Loucy (cell line): Measurements from ENCODE around the gene C14orf180.

Source experiments
- H2AFZ ChIP-seq: fragments of 200-600 bp; sonication (generic); 2 replicates; pipeline ENCODE4 v1.6.0; 2016; ENCODE audit warnings: antibody characterized with exemption, mild to moderate bottlenecking, low read length, moderate library complexity
- H3F3A ChIP-seq: fragments of 200-600 bp; 2 replicates; pipeline ENCODE4 v1.6.0; 2016; ENCODE audit warnings: antibody characterized with exemption, low read depth, mild to moderate bottlenecking
- H3K27me3 ChIP-seq: fragments of 200-600 bp; sonication (generic); 2 replicates; pipeline ENCODE4 v1.6.1; 2014; ENCODE audit warnings: low read length, mild to moderate bottlenecking; ENCODE audit not compliant: insufficient read depth, poor library complexity, severe bottlenecking
- H3K36me3 ChIP-seq: fragments of 200-600 bp; sonication (generic); 2 replicates; pipeline ENCODE4 v1.6.1; 2016; ENCODE audit warnings: low read length; ENCODE audit not compliant: insufficient read depth
- H3K4me1 ChIP-seq: fragments of 200-600 bp; sonication (generic); 2 replicates; pipeline ENCODE4 v1.5.1; 2014; ENCODE audit warnings: low read length, mild to moderate bottlenecking; ENCODE audit not compliant: insufficient read depth, poor library complexity, severe bottlenecking
- H3K4me2 ChIP-seq: fragments of 200-600 bp; sonication (generic); 2 replicates; pipeline ENCODE4 v1.6.0; 2014; ENCODE audit warnings: antibody characterized with exemption, low read length, low read depth, mild to moderate bottlenecking; ENCODE audit not compliant: poor library complexity, severe bottlenecking
- H3K4me3 ChIP-seq: fragments of 200-600 bp; sonication (generic); 2 replicates; pipeline ENCODE4 v1.5.1; 2014; ENCODE audit warnings: low read length, mild to moderate bottlenecking, mixed read lengths; ENCODE audit not compliant: poor library complexity, severe bottlenecking
- H3K79me2 ChIP-seq: fragments of 200-600 bp; sonication (generic); 2 replicates; pipeline ENCODE4 v1.6.1; 2014; ENCODE audit warnings: low read length; ENCODE audit not compliant: insufficient read depth
- H3K9ac ChIP-seq: fragments of 200-600 bp; sonication (generic); 2 replicates; pipeline ENCODE4 v1.6.0; 2014; ENCODE audit warnings: mild to moderate bottlenecking, low read depth, low read length, moderate library complexity; ENCODE audit not compliant: poor library complexity, severe bottlenecking
- H3K9me2 ChIP-seq: fragments of 200-600 bp; sonication (generic); replicated peaks from 2 replicates; pipeline ENCODE4 v1.6.1; 2016; ENCODE audit warnings: low read depth, low read length, mixed read lengths
- H3K9me3 ChIP-seq: fragments of 200-600 bp; sonication (generic); 2 replicates; pipeline ENCODE4 v1.6.1; 2014; ENCODE audit warnings: mild to moderate bottlenecking, antibody characterized with exemption, low read length, low read depth; ENCODE audit not compliant: insufficient read depth
- H4K20me1 ChIP-seq: fragments of 200-600 bp; sonication (generic); 2 replicates; pipeline ENCODE4 v1.6.0; 2014; ENCODE audit warnings: antibody characterized with exemption, low read length, mild to moderate bottlenecking; ENCODE audit not compliant: insufficient read depth, poor library complexity, severe bottlenecking
- EZH2phosphoT487 ChIP-seq: fragments of 200-600 bp; IDR thresholded peaks from 2 replicates; pipeline ENCODE4 v1.6.1; 2018; ENCODE audit warnings: antibody characterized with exemption, mild to moderate bottlenecking, moderate library complexity, borderline replicate concordance
- TF ChIP-seq, protein P1 (sequence below): fragments of 200-600 bp; sonication (generic); conservative IDR thresholded peaks from 2 replicates; pipeline ENCODE4 v1.5.1; 2014; ENCODE audit warnings: mild to moderate bottlenecking, antibody characterized with exemption, low read length

C14orf180 gene

DNA sequence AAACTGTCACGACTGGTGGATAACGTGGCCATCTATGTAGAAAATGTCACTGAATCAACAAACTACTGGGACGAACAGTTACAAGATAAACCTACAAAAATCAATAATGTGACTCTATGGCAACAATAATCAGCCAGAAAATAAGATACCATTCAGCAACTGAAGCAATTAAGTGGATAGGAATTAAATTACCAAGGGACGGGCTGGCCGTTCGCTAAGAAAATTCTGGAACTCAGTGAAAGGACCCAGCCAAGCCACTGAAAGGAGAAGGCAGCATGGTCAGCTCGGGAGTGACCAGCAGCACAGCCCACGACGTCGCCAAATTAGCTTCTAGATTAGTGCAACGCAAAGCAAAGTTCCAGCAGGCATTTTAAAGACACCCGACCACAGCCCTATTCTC is 58.6 kb downstream of the C14orf180 start:
- no peaks in the 10 kb centered on the region for H3K79me2 ChIP-seq
- no peak overlapping the region for H3K4me2 ChIP-seq

DNA sequence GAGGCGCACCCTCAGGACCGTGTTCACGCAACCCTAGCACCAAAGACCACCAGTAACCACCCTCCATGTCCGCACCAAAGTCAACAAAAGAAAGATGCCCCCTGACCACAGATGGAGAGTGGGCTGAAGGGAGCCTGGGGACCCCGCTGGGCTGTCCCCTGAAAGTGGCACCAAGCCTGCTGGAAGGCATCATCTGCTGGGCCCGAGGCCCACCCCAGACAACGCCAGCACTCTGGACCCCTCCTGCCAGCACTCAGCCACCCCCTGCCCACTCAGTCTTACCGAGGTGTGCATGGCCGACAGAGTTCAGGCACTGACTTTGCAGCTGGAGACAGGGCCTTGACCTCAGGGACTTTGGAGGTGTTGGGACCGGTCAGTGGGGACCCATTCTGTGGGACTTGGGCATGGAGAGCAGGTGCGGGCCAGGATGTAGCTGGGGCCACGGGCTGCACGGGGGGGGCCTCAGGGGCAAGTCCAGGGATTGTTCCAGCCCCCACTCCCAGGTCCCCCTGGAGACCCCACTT is 59.4 kb downstream of the C14orf180 start:
- Histone ChIP-seq H4K20me1 (no peaks in the 10 kb centered on the region), H3F3A (no peaks in the 10 kb centered on the region), H3K9ac (no peak overlapping the region), H3K9me3 (no peaks in the 10 kb centered on the region), H2AFZ (no peak overlapping the region), H3K4me2 (no peak overlapping the region), H3K4me3 (no peak overlapping the region), H3K36me3 (no peaks in the 10 kb centered on the region), H3K27me3 (no peaks in the 10 kb centered on the region), H3K9me2 (no peaks in the 10 kb centered on the region), H3K4me1 (no peaks in the 10 kb centered on the region), H3K79me2 (no peaks in the 10 kb centered on the region)
- TF ChIP-seq, protein P1, sequence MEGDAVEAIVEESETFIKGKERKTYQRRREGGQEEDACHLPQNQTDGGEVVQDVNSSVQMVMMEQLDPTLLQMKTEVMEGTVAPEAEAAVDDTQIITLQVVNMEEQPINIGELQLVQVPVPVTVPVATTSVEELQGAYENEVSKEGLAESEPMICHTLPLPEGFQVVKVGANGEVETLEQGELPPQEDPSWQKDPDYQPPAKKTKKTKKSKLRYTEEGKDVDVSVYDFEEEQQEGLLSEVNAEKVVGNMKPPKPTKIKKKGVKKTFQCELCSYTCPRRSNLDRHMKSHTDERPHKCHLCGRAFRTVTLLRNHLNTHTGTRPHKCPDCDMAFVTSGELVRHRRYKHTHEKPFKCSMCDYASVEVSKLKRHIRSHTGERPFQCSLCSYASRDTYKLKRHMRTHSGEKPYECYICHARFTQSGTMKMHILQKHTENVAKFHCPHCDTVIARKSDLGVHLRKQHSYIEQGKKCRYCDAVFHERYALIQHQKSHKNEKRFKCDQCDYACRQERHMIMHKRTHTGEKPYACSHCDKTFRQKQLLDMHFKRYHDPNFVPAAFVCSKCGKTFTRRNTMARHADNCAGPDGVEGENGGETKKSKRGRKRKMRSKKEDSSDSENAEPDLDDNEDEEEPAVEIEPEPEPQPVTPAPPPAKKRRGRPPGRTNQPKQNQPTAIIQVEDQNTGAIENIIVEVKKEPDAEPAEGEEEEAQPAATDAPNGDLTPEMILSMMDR = no peak
- no peak for TF ChIP-seq EZH2phosphoT487

More for the DNA sequence above, 58.6 kb downstream of the C14orf180 start:
- H3K9ac ChIP-seq = no peak overlapping the region
- H3K9me3 ChIP-seq = no peaks in the 10 kb centered on the region
- H3K4me3 ChIP-seq = no peak overlapping the region
- no peaks in the 10 kb centered on the region for H3K9me2 ChIP-seq
- no peaks in the 10 kb centered on the region for H3K4me1 ChIP-seq
- no peaks in the 10 kb centered on the region for H3F3A ChIP-seq
- no peaks in the 10 kb centered on the region for H3K27me3 ChIP-seq
- no peaks in the 10 kb centered on the region for H4K20me1 ChIP-seq
- no peak for TF ChIP-seq EZH2phosphoT487
- TF ChIP-seq, protein P1 = no peak
- H2AFZ ChIP-seq = no peak overlapping the region
- H3K36me3 ChIP-seq = no peaks in the 10 kb centered on the region

DNA sequence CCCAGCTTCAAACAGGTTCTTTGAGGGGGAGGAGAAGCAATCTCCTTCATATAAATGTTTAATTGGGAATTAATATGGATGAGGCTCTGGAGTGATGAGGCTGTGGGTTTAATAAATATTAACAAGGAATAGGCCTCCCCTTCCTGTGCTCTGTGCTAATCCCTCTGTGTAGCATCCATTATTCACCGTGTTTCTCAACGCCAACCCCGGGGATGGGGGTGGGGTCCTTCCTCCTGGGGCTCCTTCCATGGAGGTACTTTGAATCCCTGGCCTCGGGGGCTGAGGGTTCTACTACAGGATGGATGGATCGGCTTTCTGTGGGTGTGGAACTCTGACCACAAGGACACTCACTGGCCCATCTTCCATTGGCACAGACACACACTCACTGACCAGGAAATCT is 59.9 kb downstream of the C14orf180 start:
- Histone ChIP-seq H3K36me3 (no peaks in the 10 kb centered on the region), H4K20me1 (no peaks in the 10 kb centered on the region), H3K79me2 (no peaks in the 10 kb centered on the region), H3F3A (no peaks in the 10 kb centered on the region), H3K9me2 (no peaks in the 10 kb centered on the region), H3K9me3 (no peaks in the 10 kb centered on the region), H2AFZ (no peak overlapping the region), H3K4me1 (no peaks in the 10 kb centered on the region), H3K4me2 (no peak overlapping the region), H3K27me3 (no peaks in the 10 kb centered on the region), H3K4me3 (no peak overlapping the region), H3K9ac (no peak overlapping the region)
- TF ChIP-seq, protein P1 = no peak
- TF ChIP-seq EZH2phosphoT487 = no peak
